ENCODE data around the gene CBARP.

Gene CBARP

GRCh38 chr19:1275260-1275975 lies 37.6 kb upstream of the CBARP start, which contains the start of gene FAM174C:
Gene FAM174C, plus strand, starts transcription at chr19:1275530. Its CDS starts 20 bp downstream, at chr19:1275550.
- peak; percentile 92 for DNase-seq

DNA sequence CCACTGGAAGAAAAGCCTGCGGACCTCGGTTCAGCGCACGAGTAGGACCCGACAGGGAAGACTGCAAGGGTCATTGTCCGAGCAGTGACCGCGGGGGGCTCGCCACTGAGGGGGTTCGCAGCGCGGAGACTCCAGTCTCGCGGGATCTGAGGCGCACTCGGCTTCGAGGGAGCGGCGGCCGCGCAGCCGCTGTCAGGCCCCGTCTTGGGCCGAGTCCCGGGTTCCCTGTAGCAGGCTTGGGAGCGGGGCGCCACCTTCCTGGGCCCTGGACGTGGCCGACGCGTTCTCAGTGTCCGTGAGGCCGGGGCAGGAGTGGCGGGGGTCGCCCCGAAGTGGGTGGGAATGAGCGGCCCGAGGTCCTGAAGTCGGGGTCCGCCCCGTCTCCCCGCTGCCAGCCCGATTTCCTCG lies 37.1 kb upstream of the CBARP start:
- DNase-seq, result peak; percentile 43

DNA sequence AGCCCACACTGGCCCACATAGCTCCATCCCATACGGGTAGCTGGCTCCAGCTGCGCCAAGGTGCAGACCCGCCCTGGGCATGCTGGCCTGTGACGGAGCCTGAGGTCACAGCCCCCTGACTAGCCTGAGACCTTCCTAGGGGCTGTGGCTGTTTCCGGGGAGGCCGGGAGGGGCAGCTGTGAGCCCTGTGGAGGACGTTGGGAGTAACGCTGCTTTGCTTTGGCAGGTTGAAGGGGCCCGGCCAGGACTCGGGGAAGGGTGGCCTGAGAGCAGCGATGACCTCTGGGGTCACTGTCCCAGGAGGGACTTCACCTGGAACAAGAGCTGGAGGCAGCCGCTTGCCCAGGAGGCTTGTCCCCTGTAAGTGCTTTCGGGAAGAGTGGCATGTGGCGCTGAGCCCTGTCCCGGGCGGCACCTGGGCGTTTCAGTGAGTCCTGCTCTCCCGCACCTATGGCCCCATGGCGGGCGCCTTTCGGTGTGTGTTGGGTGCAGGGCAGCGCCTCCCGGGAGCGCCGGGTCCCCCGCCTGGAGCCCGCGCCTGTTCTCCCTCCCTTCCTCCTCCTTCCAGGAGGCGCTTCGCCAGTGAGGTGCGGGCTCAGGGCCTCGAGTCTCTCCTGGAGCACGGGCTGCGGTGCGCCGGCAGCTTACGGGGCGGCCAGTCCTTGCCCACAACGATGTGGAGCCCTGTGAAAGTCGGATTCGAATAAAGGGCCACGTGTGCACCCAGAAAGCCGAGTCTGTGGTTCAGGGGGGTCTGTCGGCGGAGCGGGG lies 36.5 kb upstream of the CBARP start:
- no peak for DNase-seq

- DNase-seq, result no peak
Observed at GRCh38 chr19:1273263-1274041, 35.6 kb upstream of the CBARP start.

GRCh38 chr19:1272423-1273262 lies 34.8 kb upstream of the CBARP start:
- DNase-seq, result no peak

DNA sequence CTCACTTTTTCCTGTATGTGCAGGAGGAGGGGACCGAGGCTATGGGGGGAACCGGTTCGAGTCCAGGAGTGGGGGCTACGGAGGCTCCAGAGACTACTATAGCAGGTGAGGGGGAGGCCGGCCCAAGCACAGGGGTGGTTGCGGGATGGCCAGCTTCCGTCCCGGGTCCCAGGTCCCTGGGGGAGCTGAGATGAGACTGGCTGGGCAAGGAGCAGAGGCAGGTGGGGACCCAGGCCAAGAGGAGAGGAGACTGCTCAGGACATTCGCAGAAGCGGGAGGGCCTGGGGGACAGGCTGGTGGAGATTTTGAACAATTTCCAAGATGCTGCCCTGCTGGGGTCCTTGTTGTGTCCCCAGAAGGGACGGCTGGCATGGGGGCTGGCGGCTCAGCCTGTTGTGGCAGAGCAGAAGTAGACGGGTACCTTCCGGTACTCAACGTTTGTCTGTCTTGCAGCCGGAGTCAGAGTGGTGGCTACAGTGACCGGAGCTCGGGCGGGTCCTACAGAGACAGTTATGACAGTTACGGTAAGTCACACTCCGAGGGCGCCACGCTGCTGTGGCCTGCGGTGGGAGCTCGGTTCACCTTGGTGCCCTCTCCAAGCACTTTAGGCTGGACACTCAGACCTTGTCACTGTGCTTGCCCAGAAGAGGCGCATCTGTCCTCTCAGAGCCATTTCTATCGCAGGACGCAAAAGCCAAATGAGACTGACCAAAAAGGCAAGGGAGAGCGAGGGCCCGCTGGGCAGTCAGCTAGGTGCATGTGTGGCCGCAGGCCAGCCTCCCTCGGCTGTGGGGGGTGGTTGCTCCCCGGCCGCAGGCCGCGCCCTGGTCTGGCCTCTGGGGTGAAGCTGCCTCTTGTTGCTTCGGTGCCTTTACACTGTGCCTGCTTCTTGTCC lies 34.0 kb upstream of the CBARP start:
- no peak for DNase-seq

DNA sequence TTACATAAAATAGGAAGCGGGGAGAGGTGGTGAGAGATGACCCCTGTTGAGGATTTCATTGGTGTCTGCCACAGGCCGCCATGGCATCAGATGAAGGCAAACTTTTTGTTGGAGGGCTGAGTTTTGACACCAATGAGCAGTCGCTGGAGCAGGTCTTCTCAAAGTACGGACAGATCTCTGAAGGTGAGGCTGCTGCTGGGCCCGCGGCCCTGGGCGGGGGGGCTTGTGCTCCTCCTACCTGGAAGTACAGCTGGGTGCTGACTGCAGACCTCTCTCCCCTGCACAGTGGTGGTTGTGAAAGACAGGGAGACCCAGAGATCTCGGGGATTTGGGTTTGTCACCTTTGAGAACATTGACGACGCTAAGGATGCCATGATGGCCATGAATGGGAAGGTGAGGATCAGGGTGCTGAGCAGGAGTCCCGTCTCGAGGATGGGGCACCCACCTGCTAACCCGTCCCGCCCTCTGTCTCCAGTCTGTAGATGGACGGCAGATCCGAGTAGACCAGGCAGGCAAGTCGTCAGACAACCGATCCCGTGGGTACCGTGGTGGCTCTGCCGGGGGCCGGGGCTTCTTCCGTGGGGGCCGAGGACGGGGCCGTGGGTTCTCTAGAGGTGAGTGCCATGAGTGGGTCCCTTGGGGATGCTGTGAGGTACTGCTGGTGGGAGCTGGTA lies 33.2 kb upstream of the CBARP start:
- DNase-seq, result no peak

GRCh38 chr19:1270213-1270853 lies 32.5 kb upstream of the CBARP start:
- DNase-seq, result no peak

DNA sequence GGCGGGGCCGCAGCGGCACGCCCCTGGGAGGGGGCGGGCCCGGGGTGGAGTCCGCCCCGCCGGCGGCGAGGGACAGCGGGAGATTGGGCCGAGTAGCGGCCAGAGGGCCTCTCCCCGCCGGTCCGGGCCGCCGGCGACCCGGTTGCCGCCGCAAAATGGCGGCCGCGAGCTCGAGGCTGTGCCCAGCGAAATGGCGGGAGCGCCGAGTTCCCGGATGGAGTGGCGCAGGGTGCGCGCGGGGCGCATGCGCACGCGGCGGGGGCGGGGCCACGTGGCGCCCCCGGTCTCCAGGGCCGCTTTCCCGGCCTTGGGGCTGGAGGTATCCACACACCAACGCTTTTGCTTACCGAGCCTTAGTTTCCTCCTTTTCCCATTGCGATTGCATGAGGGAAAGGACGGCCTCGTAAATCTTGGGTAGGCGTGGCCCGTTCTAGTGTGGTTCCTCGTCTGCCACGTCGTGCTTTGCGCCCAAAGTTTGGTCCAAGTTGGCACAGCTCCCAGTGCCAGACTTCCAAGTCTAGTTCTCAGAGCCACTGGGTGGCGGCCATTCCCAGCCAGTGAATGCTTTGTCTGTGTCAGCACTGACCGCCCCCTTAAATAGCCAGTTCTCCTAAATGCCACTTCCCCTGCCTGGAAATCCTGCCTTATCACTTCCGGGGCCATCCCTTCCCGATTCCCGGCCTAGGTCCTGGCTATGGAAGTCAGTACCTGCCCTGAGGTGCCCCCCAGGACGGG lies 31.8 kb upstream of the CBARP start:
- DNase-seq, result peak; percentile 83

GRCh38 chr19:1269065-1269477 lies 31.3 kb upstream of the CBARP start, which contains the start of gene CIRBP:
Gene CIRBP, plus strand, starts transcription at chr19:1269332. Its CDS starts 1,602 bp downstream, at chr19:1270934.
- DNase-seq, result peak; percentile 96

- no peak for DNase-seq
Observed at GRCh38 chr19:1268226-1269064, 30.6 kb upstream of the CBARP start.

DNA sequence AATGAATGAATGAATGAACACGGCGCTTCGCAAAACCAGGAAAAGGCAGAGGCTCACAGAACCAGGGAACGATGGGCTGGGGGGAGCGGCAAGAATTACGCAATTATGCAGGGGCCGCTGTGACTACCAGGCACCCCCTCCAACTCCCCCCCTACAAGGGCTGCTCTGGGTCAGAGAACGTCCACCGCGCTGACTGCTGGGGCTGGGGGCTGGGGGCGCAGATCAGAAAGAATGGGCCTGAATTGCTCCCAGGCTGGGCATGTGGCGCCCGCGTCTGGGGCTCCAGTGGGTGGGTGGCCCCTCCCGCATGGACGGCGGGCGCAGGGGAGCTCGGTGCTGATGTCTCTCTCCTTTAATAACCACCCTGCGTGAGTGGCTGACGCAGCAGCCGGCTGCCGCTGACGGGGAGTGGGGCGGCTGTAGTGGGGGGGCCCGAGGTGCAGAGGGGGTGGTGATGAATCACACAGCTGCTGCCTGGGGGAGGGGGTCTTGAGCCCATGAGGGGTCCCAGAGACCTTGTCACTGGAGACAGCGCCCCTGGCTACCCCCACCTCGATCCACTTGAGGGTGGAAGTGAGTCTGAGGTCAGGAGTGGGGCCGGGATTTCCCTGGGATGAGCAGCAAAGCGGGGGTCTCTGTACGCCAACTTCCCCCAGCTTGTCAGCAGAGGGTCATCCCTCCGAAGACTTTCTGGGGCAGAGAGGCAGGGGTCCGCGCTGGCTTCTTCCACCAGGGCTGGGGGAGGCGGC lies 29.8 kb upstream of the CBARP start:
- no peak for DNase-seq

DNA sequence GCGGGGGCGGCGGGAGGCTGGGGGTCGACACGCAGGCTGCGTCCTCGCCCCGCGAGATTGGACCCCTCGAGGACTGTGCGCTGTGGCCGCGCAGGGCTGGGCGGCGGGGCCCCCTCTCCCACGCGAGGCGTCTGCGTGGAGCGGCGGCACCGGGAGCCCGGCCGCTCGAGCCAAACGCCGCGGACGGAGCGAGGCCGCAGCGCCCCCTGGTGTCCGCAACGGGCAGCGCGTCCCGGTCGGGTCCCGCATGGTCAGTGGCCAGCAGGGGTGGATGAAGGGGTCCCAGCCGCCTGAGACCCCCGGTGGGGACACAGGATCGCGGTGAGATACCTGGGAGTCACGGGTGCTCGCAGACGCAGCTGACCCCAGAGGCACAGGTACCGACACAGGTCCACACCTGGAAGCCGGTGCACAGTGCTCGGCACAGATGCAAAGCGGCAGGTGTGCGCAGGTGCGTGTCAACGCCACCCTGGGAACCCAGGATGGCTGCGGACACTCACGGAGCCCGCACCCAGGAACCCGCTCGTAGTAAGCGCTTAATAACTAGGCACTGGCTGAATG lies 29.2 kb upstream of the CBARP start:
- peak; percentile 31 for DNase-seq

GRCh38 chr19:1266129-1266915 lies 28.5 kb upstream of the CBARP start:
- DNase-seq, result peak; percentile 81

DNA sequence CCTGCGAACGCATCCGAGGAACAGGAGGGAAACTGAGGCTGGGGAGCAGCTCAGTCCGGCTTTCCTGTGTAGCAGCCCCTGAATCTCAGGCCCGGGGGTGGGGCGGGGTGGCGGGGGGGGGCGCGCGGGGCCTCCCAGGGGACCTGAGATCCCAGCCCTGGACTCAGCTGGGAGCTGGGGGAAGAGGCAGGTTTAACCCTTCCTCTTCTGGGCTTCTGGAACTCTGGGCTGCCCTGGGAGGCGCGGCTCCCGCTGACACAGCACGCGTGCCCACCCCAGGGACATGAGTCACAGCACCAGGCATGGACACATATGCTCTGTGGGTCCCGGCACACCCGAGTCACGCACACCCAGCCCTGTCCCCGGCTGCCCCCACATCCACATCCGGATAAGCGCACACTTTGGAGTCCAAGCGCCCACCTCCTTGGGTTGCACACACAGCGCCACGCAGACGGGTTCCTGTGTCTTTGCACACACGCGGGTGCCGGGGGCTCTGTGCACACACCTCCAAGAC lies 27.9 kb upstream of the CBARP start:
- no peak for DNase-seq
